Parathyroid adenoma (tissue), 2 donors: ENCODE data around the gene KLHL29.

ENCODE experiments used
- H2AFZ ChIP-seq: fragments of 300-600 bp; sonication (generic); one replicate; pipeline ENCODE4 v1.7.0; 2017; ENCODE audit warnings: antibody characterized with exemption, mild to moderate bottlenecking
- H3K27ac ChIP-seq: fragments of 300-600 bp; sonication (generic); one replicate; pipeline ENCODE4 v1.7.0; 2017
- H3K27me3 ChIP-seq: fragments of 300-600 bp; sonication (generic); one replicate; pipeline ENCODE4 v1.7.0; 2017; ENCODE audit warnings: low read length; ENCODE audit not compliant: control insufficient read depth, insufficient read depth
- H3K36me3 ChIP-seq: fragments of 300-600 bp; sonication (generic); one replicate; pipeline ENCODE4 v1.7.0; 2017; ENCODE audit warnings: low read length; ENCODE audit not compliant: control insufficient read depth, insufficient read depth
- H3K4me1 ChIP-seq: fragments of 300-600 bp; sonication (generic); one replicate; pipeline ENCODE4 v1.7.0; 2017; ENCODE audit warnings: control low read depth
- H3K4me2 ChIP-seq: fragments of 300-600 bp; sonication (generic); one replicate; pipeline ENCODE4 v1.7.0; 2017; ENCODE audit warnings: low read length
- H3K4me3 ChIP-seq: fragments of 300-600 bp; sonication (generic); one replicate; pipeline ENCODE4 v1.7.0; 2017; ENCODE audit warnings: low read depth, low read length
- H3K79me2 ChIP-seq: fragments of 300-600 bp; sonication (generic); one replicate; pipeline ENCODE4 v1.7.0; 2017; ENCODE audit warnings: control low read depth
- H3K9ac ChIP-seq: fragments of 300-600 bp; sonication (generic); one replicate; pipeline ENCODE4 v1.7.0; 2017; ENCODE audit warnings: mild to moderate bottlenecking
- H3K9me3 ChIP-seq: fragments of 300-600 bp; sonication (generic); one replicate; pipeline ENCODE4 v1.7.0; 2017; ENCODE audit warnings: low read length; ENCODE audit not compliant: control insufficient read depth
- TF ChIP-seq, protein P1 (sequence below): fragments of 300-600 bp; sonication (generic); IDR thresholded peaks from one replicate; pipeline ENCODE4 v1.7.0; 2017; ENCODE audit warnings: antibody characterized with exemption, mild to moderate bottlenecking
- donor health status: primary hyperparathyroidism.

KLHL29 gene

DNA sequence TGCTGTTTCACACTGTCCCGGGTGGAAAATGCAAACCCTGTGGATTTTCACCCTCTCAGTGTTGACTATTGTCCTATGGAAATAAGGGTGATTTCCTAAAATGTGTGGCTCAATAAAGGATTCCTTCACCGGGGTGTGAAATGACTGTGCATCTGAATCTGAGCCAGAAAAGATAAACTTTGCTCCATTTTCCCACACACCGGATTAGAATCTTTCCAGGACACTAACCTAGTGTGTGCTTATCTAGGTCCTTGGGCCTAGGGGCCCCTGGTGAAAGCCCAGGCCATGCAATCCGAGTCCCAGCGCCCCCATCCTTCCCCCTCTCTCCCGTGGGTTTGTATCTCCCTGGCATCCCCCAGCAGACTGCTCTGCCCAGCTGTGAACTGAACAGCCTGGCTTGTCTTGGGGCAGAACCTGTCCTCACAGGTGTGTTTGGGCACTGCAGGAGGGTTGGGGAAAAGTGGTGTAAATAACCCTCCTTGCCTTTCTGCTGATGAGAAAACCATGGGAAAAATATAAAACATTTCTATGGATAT lies 17.3 kb downstream of the KLHL29 start:
- peaks cover 4% of the 10 kb centered on the region for H3K4me1 ChIP-seq
- no peaks in the 10 kb centered on the region for H3K27me3 ChIP-seq
- H2AFZ ChIP-seq, result no peak overlapping the region
- no peak overlapping the region for H3K4me3 ChIP-seq
- H3K36me3 ChIP-seq, result no peaks in the 10 kb centered on the region
- H3K9ac ChIP-seq, result no peak overlapping the region
- TF ChIP-seq, protein P1, sequence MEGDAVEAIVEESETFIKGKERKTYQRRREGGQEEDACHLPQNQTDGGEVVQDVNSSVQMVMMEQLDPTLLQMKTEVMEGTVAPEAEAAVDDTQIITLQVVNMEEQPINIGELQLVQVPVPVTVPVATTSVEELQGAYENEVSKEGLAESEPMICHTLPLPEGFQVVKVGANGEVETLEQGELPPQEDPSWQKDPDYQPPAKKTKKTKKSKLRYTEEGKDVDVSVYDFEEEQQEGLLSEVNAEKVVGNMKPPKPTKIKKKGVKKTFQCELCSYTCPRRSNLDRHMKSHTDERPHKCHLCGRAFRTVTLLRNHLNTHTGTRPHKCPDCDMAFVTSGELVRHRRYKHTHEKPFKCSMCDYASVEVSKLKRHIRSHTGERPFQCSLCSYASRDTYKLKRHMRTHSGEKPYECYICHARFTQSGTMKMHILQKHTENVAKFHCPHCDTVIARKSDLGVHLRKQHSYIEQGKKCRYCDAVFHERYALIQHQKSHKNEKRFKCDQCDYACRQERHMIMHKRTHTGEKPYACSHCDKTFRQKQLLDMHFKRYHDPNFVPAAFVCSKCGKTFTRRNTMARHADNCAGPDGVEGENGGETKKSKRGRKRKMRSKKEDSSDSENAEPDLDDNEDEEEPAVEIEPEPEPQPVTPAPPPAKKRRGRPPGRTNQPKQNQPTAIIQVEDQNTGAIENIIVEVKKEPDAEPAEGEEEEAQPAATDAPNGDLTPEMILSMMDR, result no peak
- no peaks in the 10 kb centered on the region for H3K9me3 ChIP-seq
- no peak overlapping the region for H3K4me2 ChIP-seq
- H3K79me2 ChIP-seq, result peaks cover 2% of the 10 kb centered on the region
- H3K27ac ChIP-seq, result no peak overlapping the region

DNA sequence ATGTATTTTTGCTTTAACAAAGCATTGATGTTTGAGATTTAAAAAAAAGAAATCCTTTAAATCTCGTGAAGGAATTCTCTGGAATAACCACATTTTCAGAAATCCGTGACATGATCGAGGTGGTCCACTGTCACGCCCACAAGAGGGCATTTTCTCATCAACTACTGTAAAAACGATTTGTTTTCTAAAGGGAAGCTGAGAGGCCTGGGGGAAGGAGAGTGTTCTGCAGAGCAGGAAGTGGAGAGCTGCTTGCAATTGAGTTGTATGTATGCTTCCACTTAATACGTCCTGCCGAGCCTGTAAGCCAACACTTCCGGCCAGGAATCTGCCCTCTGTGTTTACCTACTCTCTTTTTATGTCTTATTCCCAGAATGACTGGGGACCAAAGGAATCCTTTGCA lies 19.4 kb downstream of the KLHL29 start:
- H3K79me2 ChIP-seq, result peaks cover 5% of the 10 kb centered on the region
- H3K36me3 ChIP-seq, result no peaks in the 10 kb centered on the region
- no peaks in the 10 kb centered on the region for H3K9me3 ChIP-seq
- no peak overlapping the region for H3K4me2 ChIP-seq
- no peak overlapping the region for H3K27ac ChIP-seq
- no peak overlapping the region for H3K4me3 ChIP-seq
- peaks cover 4% of the 10 kb centered on the region for H3K4me1 ChIP-seq
- no peak overlapping the region for H3K9ac ChIP-seq
- H3K27me3 ChIP-seq, result no peaks in the 10 kb centered on the region
- no peak overlapping the region for H2AFZ ChIP-seq
- TF ChIP-seq, protein P1, result no peak

DNA sequence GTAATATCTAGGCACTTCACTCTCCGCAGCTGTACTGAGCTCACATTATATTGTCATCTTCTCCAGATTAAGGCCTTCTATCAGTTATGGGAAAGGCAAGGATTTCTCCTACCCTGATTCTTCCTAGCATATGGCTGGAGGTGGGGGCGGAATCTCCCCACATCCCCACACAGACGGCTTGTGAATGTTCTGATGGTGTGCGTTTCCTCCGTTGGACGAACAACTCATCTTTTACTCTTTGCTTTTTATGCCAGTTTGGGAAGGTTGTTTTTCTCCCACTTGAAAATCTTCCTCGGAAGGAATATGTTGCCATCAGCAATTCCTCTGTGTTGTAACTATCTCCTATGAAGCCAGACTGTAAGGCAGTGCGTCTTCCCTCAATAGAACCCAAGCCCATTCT lies 24.3 kb downstream of the KLHL29 start:
- Histone ChIP-seq H3K4me3 (no peak overlapping the region), H3K27ac (no peak overlapping the region), H3K36me3 (no peaks in the 10 kb centered on the region), H2AFZ (no peak overlapping the region), H3K9ac (no peak overlapping the region), H3K27me3 (no peaks in the 10 kb centered on the region), H3K9me3 (no peaks in the 10 kb centered on the region), H3K4me1 (no peaks in the 10 kb centered on the region), H3K79me2 (peaks cover 10% of the 10 kb centered on the region), H3K4me2 (no peak overlapping the region)
- TF ChIP-seq, protein P1, result no peak

DNA sequence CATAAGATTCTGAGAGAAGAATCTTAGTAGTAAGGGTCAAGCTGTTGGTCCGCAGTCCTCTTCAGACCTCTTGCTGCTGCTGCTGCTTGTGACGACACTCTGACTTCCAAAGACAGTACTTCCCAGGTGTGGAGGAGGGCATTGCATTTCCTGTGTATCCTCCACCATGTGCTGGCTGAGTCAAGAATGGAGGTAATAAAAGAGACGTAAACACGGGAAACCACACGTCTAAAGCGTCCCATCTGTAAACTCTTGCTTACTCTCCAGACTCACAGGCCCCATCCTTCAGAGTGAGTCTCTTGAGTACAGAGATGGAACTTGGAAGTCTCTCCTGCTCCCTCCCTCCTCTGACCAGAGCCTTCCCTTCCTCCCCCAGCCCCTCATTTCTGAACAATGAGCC lies 25.6 kb downstream of the KLHL29 start:
- H3K9ac ChIP-seq, result no peak overlapping the region
- H3K27ac ChIP-seq, result no peak overlapping the region
- no peaks in the 10 kb centered on the region for H3K9me3 ChIP-seq
- H3K79me2 ChIP-seq, result peaks cover 8% of the 10 kb centered on the region
- H3K36me3 ChIP-seq, result no peaks in the 10 kb centered on the region
- no peak overlapping the region for H3K4me3 ChIP-seq
- TF ChIP-seq, protein P1, result no peak
- H3K4me2 ChIP-seq, result no peak overlapping the region
- H2AFZ ChIP-seq, result no peak overlapping the region
- no peaks in the 10 kb centered on the region for H3K4me1 ChIP-seq
- no peaks in the 10 kb centered on the region for H3K27me3 ChIP-seq

DNA sequence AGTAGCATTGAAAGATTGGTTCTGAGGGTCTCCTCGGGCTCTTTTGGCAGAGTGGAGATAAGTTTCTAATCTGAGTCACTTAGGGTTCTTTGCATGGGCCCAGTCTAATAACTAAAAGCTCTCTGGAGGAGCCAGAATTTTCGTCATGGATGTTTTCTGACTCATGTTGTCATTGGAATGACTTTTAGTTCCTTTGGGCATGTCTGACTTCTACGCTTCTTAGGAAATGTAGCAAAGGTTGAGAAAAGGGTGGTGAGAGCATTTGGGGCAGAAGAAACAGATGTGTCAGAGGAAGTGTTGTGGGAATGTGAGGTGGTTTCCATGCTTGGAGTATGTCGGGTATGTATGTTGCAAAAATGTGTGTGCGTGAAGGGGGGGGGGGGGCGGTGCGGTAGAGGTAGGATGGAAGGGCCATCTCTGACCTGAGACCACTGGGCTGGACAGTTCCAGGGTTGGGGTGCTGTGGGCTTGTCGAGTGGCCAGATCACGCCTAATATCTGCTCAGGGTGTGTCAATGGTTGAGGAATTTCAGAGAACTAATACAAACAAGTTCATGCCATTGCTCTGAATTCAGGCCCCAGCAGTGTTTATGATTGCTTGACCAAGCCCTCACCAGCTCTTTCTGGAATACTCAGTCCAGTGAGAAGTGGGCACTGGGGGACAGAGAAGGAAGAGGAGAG lies 26.9 kb downstream of the KLHL29 start:
- Histone ChIP-seq H3K9ac (no peak overlapping the region), H3K36me3 (no peaks in the 10 kb centered on the region), H3K27ac (no peak overlapping the region), H3K4me2 (no peak overlapping the region), H3K27me3 (no peaks in the 10 kb centered on the region), H3K79me2 (peaks cover 7% of the 10 kb centered on the region), H3K4me3 (no peak overlapping the region), H3K4me1 (no peaks in the 10 kb centered on the region), H3K9me3 (no peaks in the 10 kb centered on the region), H2AFZ (no peak overlapping the region)
- TF ChIP-seq, protein P1, result no peak
